Measurements from ENCODE around the gene PLN.

Gene PLN

GRCh38 chr6:118542184-118542952, 5.7 kb upstream of the PLN start:
- TF ChIP-seq SIN3A (IDR thresholded peaks at IDR 0.05; ENCODE audit: borderline replicate concordance, insufficient read depth, low read length) (no peak), TAF1 (IDR thresholded peaks at IDR 0.05; ENCODE audit: borderline replicate concordance, insufficient read depth, low read length) (no peak), FOXP2 (optimal IDR thresholded peaks at IDR 0.05; ENCODE audit: borderline replicate concordance, extremely low read depth, extremely low read length, insufficient read depth) (no peak), POLR2AphosphoS5 (IDR thresholded peaks at IDR 0.05; ENCODE audit: low read depth, low read length) (no peak)
- TF ChIP-seq, protein P1, sequence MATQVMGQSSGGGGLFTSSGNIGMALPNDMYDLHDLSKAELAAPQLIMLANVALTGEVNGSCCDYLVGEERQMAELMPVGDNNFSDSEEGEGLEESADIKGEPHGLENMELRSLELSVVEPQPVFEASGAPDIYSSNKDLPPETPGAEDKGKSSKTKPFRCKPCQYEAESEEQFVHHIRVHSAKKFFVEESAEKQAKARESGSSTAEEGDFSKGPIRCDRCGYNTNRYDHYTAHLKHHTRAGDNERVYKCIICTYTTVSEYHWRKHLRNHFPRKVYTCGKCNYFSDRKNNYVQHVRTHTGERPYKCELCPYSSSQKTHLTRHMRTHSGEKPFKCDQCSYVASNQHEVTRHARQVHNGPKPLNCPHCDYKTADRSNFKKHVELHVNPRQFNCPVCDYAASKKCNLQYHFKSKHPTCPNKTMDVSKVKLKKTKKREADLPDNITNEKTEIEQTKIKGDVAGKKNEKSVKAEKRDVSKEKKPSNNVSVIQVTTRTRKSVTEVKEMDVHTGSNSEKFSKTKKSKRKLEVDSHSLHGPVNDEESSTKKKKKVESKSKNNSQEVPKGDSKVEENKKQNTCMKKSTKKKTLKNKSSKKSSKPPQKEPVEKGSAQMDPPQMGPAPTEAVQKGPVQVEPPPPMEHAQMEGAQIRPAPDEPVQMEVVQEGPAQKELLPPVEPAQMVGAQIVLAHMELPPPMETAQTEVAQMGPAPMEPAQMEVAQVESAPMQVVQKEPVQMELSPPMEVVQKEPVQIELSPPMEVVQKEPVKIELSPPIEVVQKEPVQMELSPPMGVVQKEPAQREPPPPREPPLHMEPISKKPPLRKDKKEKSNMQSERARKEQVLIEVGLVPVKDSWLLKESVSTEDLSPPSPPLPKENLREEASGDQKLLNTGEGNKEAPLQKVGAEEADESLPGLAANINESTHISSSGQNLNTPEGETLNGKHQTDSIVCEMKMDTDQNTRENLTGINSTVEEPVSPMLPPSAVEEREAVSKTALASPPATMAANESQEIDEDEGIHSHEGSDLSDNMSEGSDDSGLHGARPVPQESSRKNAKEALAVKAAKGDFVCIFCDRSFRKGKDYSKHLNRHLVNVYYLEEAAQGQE (IDR thresholded peaks at IDR 0.05; ENCODE audit: insufficient read depth in 1 of 2, low read depth in 2 of 2, low read length in 2 of 2): no peak

DNA sequence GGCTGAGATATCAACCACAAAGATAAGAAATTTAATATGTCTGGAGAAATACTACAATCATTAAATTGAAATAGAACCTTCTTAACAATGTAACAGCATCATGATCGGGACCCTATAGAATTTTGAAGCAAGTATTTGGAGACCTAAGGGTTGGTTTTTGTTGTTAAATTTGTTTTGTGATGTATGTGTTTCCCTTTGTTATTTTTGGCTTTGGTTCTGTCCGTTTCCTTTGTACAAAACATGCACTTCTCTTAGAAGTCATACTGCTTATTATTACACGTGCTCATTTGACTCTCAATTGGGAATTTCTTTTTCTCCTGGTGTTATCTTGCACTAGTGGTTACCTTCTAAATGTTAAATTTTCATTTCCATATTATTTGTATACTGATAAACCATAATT, 4.0 kb upstream of the PLN start:
- TF ChIP-seq, protein P1 (IDR thresholded peaks at IDR 0.05; ENCODE audit: insufficient read depth in 1 of 2, low read depth in 2 of 2, low read length in 2 of 2): no peak
- no peak for TF ChIP-seq TAF1 (IDR thresholded peaks at IDR 0.05; ENCODE audit: borderline replicate concordance, insufficient read depth, low read length)

GRCh38 chr6:118546164-118546879, 1.8 kb upstream of the PLN start:
- TF ChIP-seq TAF1 (IDR thresholded peaks at IDR 0.05; ENCODE audit: borderline replicate concordance, insufficient read depth, low read length): no peak

DNA sequence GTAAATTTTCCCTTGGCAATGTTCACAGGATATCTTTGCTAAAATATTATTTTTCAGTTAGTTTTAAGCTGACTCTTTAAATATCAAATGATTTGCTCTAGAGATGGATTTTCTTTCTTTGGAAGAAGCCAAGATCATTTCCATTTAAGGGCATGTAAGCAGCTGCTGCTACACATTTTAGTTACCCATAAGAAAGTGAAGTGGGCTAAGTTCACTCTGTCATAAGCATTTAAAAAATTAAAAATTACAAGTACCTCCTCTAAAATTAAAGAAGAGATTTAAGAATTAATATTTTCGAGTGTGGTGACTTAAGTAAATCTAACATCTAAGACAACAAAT, 1.2 kb upstream of the PLN start:
- TF ChIP-seq SIN3A (IDR thresholded peaks at IDR 0.05; ENCODE audit: borderline replicate concordance, insufficient read depth, low read length) (no peak), FOXP2 (optimal IDR thresholded peaks at IDR 0.05; ENCODE audit: borderline replicate concordance, extremely low read depth, extremely low read length, insufficient read depth) (no peak), TAF1 (IDR thresholded peaks at IDR 0.05; ENCODE audit: borderline replicate concordance, insufficient read depth, low read length) (no peak), POLR2AphosphoS5 (IDR thresholded peaks at IDR 0.05; ENCODE audit: low read depth, low read length) (no peak)
- TF ChIP-seq, protein P1 (IDR thresholded peaks at IDR 0.05; ENCODE audit: insufficient read depth in 1 of 2, low read depth in 2 of 2, low read length in 2 of 2): no peak

- TF ChIP-seq POLR2AphosphoS5 (IDR thresholded peaks at IDR 0.05; ENCODE audit: low read depth, low read length): no peak
- TF ChIP-seq FOXP2 (optimal IDR thresholded peaks at IDR 0.05; ENCODE audit: borderline replicate concordance, extremely low read depth, extremely low read length, insufficient read depth): no peak
- no peak for TF ChIP-seq SIN3A (IDR thresholded peaks at IDR 0.05; ENCODE audit: borderline replicate concordance, insufficient read depth, low read length)
- TF ChIP-seq, protein P1 (IDR thresholded peaks at IDR 0.05; ENCODE audit: insufficient read depth in 1 of 2, low read depth in 2 of 2, low read length in 2 of 2): no peak
- TF ChIP-seq TAF1 (IDR thresholded peaks at IDR 0.05; ENCODE audit: borderline replicate concordance, insufficient read depth, low read length): no peak
Observed at GRCh38 chr6:118548613-118549012, 517 bp downstream of the PLN start.
